ELF-1 (cell line): ENCODE measurements around the gene TMCC3.

Experiments used
- DNase-seq: peaks from one replicate; pipeline ENCODE4 v3.0.0-alpha.2; 2016; ENCODE audit warnings: low read depth, low spot score

The TMCC3 gene

GRCh38 chr12:94674051-94674451 is 23.7 kb upstream of the TMCC3 start:
- DNase-seq, result no peak

GRCh38 chr12:94673496-94673895 is 23.1 kb upstream of the TMCC3 start:
- no peak for DNase-seq

DNA sequence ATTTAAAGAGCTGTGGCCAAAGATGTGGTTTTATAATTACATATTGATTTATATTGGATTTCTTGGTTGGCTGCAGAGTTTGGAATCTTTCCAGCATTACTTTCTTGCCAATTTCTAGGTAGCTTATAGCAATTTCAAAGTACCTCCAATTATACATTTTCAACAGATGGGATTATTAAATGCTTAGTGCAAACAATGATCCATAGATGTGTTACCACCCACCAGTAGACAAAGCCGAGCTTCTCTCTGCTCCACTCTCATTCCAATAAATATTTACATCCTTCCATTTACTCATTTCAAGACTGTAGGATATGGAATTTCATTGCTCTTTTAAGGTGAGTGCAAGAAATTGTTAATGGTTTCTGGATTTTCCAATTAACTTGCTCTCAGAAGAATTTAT is 21.6 kb upstream of the TMCC3 start:
- no peak for DNase-seq

- no peak for DNase-seq
Measured at GRCh38 chr12:94670898-94671297, 20.5 kb upstream of the TMCC3 start.

- DNase-seq, result no peak
Measured at GRCh38 chr12:94670075-94670474, 19.7 kb upstream of the TMCC3 start.

DNA sequence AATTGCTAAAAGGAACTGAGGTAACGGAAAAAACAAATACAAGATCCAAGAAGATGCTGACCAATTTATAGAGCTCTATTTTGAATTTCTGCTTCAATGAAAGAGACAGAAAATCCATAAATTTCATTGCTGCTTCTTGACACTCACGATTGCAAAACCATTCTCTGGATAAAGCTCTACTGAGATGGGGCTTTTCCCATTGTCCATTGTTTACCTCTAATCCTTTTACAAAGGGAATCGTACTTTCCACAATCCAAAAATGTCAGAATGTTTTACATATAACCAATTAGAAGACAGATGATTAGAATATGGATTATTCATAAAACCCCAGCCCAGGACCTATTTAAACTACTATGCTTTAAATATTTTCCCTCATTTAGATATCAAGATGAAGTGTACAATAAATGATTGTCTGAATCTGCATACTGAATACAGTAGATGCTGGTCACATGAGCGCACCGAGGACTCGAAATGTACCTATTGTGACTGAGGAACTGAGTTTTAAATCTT is 16.7 kb upstream of the TMCC3 start:
- DNase-seq, result no peak

DNA sequence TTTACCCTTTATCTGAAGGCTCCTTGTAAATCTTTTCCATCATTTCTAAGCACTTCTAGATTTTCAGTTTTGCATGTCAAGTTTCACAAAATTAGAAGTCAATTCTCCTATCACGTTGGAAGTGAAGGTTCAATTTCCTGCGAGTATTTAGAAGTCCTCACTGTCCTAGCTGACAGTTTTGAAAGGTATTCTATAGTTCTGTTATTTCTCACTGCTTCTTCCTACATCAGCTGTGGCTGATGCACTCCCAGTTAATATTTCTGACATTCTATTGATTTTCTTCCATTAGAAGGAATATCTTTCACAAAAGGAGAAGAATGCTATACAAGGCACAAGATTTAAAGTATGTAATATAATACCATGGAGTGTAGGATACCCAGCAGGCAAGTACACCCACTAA is 15.8 kb upstream of the TMCC3 start:
- DNase-seq, result no peak

DNA sequence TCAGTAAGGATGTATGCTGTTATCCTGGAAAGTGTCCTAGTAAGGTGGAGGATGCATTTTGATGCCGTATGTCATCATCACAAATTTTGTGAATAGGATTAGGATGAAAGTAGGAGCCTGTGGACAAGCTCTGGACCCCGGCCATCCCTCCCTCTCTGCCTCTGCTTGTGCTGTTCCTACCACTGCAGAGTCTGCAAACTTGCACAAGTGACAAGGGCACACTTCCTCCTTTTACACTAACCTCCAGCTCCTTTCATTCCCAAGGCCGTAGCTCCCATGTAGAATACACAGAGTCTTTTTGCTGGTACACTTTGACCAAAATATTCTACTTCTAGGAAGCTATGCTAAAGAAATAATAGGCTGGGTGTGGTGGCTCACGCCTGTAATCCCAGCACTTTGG is 13.3 kb upstream of the TMCC3 start:
- no peak for DNase-seq

GRCh38 chr12:94663071-94663470 is 12.7 kb upstream of the TMCC3 start:
- no peak for DNase-seq

DNA sequence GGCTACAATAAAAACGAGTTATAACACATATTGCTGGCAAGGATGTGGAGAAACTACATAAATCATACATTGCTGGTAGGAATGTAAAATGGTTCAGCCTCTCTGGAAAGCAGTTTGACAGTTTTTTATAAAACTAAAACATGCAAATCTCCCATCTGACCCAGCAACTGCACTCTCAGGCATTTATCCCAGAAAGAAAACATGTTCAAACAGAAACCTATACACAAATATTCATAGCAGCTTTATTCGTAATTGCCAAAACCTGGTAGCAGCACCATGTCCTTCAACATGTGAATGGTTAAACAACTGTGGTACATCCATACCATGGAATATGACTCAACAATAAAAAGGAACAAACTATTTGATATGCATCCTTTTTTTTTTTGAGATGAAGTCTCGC is 10.1 kb upstream of the TMCC3 start:
- no peak for DNase-seq

- no peak for DNase-seq
Measured at GRCh38 chr12:94659346-94659930, 9.1 kb upstream of the TMCC3 start.

- no peak for DNase-seq
Measured at GRCh38 chr12:94658931-94659330, 8.6 kb upstream of the TMCC3 start.

DNA sequence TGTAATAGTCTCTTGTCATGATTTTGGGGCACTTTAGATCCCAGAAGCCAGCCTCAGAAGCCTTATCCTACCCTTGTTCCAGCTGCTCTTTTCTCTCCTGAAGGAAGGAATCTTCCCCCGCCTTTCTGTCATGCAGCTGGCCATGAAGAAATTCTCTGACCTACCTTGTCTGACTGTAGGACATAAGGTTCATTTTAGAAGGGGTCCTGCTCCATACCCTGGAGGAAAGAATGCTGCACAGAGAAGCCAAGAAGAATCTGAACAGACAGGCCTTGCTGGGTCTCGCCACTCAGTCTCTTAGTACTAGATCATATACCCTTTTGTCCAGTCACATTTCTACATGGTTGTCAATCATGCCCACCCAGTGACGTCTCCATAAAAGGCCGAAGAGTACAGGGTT is 6.2 kb upstream of the TMCC3 start:
- DNase-seq, result peak; percentile 16

DNA sequence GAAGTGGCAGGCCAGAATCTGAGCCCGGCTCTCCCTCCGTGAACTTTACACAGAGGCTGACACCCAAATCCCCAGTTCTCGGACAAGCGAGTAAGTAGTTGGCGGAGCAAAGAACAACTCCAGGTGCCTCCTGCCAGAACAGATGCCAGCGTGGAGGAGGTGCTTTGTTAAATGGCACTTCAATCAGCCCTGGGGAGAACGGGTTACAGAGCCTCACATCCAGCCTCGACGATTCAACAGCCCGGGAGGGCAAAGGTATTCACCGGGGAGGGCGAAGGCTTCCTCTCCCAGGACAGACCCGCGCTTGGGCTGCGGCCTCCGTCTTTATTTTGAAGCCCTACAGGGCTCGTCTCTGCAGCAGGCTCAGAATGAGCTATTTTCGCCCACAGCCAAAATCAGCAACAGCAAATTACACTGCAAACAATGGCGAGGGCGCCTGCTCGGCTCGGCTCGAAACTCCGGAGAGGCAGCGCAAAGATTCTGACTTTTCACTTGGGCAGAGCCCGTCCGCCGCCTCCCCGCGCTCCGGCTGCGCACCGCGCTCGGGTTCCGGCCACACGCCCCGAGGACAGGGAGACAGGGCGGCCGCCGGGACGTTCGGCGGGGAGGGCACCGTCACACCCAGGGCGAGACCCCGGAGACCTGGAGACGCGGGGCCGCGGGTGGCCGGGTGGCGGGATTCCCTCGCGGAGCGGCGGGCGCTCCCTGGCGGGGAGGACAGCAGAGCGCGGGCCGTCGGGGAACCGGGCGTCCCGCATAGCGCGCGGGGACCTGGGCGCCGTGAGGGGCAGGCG is 811 bp downstream of the TMCC3 start:
- DNase-seq, result peak; percentile 72

DNA sequence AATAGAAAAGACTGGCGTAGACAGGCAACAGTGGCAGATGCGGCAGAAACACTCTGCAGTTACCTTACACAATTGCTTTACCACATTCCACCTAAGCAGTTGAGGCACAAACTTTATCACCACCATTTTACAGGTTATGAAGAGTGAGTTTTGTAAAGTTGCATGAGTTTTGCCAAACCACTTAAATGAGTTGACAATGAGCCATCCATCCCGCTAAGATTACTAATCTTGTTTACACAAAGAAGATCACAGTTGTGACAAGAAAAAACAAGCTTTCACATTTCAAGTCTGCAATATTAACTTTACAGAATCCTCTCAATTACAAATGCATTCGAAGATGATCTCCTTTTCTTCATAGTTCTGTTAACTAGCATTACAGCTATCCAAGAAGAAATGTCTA is 1.8 kb downstream of the TMCC3 start:
- DNase-seq, result no peak

- DNase-seq, result no peak
Measured at GRCh38 chr12:94644141-94644979, 6.0 kb downstream of the TMCC3 start.

DNA sequence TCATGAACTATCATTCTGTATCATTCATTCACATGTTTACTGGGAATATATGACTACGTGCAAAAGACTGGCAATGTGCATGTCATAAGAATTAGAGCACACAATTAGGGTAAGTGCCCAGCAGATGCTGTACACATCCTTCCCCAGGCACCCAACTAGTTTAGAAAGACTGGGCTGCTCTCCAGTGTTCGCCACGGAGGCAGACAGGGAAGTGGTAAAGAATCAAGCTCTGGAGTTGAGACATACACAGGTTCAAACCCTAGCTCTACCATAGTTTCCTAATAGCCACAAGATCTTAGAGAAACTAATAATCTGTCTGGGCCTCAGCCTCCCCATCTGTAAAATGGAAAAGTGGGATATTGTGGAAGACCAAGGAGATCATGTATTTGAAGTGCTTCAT is 6.8 kb downstream of the TMCC3 start:
- DNase-seq, result no peak

DNA sequence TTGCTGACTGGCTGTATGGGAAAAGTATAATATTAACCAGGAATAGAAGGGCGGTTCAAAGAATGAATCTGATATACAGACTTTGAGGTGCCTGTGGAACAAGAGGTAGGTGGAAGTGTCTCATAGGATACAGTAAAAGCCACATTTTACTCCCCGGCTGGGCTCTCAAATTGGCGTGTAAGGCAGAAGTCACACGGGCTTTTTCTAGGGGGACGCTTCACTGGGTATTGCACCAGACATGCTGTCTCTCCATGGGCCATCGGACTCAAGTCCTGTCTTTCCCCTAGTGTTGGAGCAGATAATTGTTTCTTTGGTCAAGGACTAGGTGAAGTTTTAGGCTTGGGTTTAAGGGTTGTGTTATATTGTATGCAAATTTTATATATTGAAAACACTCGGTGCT is 9.1 kb downstream of the TMCC3 start:
- DNase-seq, result no peak

DNA sequence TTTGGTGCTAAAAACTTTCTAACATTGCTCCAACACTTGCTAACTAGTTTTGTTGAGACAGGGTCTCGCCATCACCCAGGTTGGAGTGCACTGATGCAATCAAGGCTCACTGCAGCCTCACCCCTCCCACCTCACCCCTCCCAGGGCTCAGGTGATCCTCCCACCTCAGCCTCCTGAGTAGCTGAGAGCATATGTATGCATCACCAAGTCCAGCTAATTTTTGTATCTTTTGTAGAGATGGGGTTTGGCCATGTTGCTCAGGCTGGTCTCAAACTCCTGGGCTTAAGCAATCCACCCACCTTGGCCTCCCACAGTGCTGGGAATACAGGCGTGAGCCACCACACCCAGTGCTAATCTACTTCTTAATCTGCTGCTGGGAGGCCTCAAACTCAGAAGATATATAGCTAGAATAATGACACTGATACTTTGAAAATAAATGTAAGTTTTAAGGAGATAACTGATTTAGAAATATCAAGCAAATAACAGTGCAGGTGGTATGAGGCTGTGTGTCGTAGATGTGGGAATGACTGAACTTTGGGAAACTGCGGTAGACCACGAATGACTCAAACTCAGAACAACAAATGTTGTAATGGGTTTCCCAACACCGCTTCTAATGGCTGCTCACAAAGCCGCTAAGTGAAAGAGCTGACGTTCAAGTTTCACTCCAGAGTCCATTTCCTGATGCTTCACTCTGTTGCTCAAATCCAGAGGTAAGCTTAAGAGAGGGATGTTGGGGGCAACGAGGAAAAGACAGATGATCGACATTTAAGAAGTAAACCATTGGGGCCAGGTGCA is 10.0 kb downstream of the TMCC3 start:
- DNase-seq, result no peak

- DNase-seq, result no peak
Measured at GRCh38 chr12:94638521-94638920, 11.8 kb downstream of the TMCC3 start.

DNA sequence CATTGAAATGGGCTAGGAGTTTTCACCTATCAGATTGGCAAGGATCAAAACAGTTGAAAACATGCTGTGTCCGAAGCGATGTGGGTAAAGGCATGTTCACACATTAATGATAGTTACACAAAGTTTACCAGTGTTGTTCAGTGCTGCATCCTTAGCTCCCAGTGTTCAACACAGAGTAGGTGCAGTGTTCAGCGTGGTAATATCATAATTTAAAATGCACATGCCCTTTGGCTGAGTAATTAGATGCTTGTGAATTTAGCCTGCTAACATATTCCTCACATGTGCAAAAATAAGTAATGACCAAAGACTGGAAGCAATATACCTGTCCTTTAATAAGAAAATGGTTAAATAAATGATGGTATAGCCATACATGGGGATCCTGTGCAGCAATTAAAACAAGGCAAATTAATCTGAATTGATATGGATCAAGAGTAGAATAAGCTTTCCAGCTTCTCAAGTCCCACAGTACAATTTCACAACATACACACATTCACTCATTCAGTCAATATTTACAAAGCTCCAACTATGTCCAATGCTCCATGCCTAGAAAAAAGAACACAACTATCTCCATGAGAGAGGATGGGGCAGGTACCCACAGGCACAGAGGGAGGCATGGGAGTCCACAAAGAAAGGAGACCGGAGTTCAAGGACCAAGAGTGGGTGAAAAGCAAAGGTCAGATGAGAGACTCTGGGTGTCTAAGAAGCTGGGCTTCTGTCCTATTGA is 12.8 kb downstream of the TMCC3 start:
- DNase-seq, result no peak
